Peyer's patch (tissue), 4 donors: Measurements from ENCODE around the gene TRMT11.

ENCODE experiments used
- CTCF ChIP-seq, 6 experiments: fragments of 450-650 bp in 4 of 6; fragments of 200-600 bp in 2 of 6; sonication (generic) in 1 of 6; IDR thresholded peaks; one replicate each; pipeline ENCODE4 v1.5.1; 2017 to 2019; ENCODE audit warnings: antibody characterized with exemption in 6 of 6, mild to moderate bottlenecking in 3 of 6, moderate library complexity in 1 of 6
- POLR2A ChIP-seq, 2 donors: fragments of 450-650 bp; IDR thresholded peaks; one replicate each; pipeline ENCODE4 v1.5.1; 2017; ENCODE audit warnings: antibody characterized with exemption in 2 of 2, mild to moderate bottlenecking in 2 of 2, moderate library complexity in 2 of 2

GRCh38 chr6:125988280-125988679, 1.9 kb downstream of the TRMT11 start:
- TF ChIP-seq CTCF (IDR thresholded peaks at IDR 0.05) (no peak), POLR2A (IDR thresholded peaks at IDR 0.05) (no peak)
